ENCODE measurements around the gene PPP1R14C.

PPP1R14C gene

DNA sequence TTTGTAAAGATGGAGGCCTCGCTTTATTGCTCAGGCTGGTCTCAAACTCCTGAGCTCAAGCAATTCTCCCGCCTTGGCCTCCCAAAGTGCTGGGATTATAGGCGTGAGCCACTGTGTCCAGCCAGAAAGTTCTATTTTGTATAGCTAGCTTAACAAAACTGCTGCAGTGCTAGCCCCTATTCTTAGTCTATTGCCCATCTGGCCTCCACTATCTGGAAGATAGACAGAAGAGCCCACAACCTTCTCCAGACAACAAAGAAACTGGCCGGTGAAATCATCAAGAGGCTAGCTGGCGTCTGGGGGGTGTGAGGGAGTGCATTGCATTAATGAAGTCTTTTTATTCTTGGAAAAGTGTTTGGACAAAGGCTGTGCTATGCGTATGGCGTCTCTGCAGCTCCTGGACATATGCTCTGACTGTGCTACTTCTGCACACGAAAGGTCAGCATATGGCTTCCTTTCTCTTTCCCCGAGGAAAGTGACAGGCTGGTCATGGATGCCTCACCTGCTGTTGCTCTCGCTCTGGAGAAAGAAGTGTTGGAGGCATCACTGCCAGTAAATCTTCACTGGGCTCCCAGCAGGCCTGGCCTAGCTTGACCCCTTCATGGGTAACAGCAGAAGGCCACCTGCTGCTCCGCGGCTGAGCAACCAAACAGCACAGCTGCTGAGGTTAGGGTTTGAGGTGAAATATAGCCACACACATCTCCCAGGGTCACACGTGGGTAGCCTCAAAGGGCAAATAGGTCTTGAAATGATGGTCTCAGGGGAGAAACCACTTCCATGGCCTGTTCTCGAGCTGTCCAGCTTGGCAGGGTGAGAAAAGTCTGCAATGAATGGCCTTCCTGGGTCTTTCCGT is 130.8 kb downstream of the PPP1R14C start:
- no peak for DNase-seq

DNA sequence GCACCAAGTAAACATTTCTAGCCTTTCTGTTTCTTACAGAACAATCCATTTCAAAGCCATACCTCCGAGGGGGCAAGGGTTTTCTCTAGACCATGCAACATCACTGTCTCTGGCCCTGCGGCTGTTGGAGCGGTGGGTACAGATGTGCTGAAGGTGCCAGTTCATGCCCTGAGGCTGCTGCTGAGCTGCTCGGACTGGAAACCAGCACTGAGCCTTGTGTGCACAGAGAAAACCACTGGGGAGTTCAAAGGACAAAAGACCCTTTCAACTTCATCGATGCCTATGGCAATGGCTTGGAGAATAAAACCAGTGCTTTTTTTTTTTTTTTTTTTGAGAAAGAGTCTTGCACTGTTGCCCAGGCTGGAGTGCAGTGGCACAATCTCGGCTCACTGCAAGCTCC is 132.6 kb downstream of the PPP1R14C start:
- DNase-seq: no peak

DNA sequence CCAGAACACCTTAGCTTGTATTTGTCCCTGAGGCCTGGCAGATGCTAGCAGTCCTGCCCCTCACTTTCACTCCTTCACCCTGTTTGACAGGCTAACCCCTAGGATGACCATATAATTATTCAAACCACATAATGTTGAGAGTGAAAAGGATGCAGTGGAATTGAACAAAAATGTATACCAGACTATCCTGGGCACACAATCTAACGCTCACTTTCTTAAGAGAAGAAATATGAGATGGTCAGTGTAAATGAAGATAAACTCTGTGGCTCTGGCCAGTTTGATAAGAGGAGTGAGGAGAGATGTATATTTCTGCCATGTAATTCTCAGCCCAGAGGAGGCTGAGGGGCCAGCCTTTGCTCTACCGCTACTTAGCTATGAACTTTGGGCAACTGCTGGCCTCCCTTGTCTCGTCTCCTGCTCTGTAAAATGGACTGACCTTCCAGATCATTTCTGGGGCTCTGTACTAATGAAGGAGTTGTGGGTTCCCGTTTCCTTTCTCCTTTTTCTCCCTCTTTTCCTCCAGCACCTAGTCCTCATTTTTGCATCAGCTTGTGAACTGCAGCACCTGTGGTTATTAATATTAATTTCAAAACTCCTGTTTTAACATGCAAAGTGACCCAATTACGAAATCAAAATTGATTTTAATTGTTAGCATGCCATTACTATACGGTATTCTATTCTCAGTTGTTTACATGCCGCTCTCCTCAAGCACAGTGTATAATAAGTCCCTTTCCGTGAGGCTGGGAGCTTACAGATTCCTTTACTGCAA is 133.5 kb downstream of the PPP1R14C start:
- no peak for DNase-seq

DNA sequence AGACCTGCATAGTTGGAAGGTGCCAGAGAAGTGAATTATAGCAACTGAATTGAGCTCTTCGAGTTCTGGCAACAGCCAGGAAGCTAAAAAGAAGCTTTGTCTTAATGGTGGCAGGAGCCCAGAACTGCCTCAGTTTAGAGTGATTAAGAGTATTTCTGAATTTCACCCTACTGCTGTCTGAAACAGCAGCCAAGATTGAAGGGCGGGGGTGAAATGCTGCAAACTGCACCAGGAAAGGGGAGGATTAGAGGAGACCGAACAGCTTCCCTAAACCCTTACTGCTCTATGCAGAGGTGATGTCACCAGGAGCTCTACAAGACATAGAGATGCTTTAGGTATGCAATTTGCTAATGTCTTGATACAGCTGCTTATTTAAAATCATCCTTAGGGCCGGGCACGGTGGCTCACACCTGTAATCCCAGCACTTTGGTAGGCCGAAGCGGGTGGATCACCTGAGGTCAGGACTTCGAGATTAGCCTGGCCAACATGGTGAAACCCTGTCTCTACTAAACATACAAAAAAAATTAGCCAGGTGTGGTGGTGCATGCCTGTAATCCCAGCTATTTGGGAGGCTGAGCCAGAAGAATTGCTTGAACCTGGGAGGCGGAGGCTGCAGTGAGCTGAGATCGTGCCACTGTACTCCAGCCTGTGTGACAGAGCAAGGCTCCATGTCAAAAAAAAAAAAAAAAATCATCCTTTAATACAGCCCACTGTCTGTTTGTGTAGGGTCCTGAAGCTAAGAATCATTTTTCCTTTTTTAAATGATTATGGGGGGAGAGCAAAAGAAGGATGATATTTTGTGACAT is 134.3 kb downstream of the PPP1R14C start:
- DNase-seq: no peak

DNA sequence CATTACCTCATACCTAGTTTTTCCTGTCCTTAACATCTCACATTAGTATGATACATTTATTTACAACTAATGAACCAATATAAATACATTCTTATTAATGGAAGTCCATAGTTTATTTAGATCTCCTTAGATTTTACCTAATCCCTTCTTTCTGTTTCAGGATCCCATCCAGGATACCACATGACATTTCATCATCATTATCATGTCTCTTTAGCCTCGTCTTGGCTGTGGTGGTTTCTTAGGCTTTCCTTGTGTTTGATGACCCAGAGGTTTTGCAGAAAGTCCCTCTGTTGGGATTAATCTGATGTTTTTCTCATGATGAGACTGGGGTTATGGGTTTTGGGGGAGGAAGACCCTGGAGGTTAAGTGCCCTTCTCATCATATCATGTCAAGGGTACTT is 136.7 kb downstream of the PPP1R14C start:
- DNase-seq: no peak

DNA sequence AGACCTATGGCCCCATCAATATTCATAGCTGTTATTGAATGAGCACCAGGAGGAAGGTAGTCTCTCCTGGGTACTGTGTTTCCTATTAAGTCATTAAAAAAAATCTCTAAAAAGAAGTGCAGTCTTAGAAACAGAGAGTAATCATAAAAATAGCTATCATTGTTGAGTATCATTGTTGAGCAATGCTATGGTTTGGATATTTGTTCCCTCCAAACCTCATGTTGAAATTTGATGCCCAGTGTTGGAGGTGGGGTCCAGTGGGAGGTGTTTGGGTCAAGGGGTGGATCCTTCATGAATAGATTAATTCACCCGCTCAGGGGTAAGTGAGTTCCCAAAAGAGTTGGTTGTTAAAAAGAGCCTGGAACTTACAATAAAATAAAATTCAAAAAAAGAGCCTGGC is 137.9 kb downstream of the PPP1R14C start:
- DNase-seq: no peak

DNA sequence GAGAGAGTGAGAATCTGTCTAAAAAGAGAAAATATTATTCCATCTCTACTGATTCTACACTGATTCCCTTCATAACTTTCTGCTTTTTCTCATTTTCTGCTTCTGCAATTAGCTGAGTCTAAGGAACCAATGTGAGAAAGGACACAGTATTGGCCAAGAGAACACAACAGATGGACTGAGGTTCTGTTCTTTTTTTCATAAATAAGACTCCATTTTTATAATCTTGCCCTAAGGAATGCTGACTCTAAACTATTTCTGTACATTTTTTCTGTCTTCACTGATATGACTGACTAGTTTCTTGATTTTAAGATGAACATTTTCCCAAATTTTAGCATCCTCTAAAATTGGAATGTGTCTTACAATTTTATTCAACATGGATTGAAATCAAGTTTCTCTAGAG is 138.9 kb downstream of the PPP1R14C start:
- no peak for DNase-seq

DNA sequence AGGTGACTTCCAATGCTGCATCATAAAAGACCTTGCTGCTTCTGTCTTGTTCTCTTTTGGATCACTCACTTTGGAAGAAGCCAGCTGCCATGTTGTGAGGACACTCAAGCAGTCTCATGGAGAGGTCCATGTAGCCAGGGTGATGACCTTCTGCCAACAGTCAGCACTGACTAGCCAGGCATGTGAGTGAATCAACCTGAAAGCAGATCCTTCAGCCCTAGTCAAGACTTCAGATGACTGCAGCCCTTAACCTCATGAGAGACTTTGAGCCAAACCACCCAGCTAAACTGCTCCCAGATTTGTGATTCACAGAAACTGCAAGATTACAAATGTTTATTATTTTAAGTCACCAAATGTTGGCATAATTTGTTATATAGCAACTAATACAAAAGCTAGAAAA is 140.0 kb downstream of the PPP1R14C start:
- DNase-seq: no peak

DNA sequence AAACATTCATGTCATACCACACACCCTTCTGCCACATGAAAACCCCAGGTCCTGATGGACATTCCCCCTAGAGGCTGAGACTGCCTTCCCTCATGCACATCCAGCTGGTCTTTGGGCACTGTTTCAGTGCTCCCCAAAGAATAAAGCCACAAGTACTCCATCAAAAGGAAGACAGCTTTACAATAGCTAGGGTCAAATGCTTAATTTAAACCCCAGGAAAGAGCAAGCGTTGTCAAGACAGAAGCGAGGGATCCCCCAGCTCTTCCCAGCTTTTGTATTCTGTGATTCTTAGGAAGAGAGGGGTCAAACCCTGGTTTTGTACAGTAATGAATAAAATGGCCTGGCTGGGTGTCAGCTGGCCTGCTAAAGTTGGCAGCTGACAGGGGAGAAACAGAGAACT is 143.6 kb downstream of the PPP1R14C start:
- no peak for DNase-seq

DNA sequence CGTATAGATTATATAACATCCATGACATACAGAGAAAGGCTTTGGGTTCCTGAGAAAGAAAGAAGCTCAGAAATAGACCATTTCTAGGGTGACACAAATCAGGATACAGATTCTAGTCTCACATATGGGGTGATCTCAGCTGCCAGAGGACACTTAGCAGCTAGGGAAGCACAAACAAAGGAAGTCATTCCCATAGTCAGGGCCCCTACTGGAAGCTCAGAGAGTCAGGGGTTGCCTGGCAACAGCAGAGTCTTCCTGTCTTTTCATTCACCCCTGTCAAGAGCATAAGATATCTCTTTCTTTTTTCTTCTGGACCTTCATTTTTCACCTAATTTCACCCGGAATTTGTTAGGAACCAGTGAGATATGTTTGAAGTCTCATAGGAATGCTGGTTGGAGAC is 144.1 kb downstream of the PPP1R14C start:
- DNase-seq: no peak

DNA sequence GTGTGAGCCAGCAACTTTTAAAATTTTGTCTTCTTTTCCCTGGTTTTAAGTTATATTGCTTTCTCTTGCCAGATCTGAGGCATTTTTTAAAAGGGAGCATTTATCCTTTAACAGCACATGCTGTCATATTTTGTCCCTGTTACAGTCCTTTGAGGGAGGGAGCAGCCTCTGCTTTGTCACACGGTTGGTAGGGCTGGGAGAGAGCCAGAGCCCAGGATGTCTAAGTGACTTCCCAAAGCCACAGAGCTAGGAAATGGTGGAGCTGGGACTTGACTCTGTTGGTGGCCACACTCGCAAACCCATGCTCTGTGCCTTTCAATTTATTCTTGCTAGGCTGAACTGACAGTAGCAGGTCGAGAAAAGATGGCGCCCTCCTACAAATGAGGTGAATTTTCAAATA is 145.6 kb downstream of the PPP1R14C start:
- no peak for DNase-seq

DNA sequence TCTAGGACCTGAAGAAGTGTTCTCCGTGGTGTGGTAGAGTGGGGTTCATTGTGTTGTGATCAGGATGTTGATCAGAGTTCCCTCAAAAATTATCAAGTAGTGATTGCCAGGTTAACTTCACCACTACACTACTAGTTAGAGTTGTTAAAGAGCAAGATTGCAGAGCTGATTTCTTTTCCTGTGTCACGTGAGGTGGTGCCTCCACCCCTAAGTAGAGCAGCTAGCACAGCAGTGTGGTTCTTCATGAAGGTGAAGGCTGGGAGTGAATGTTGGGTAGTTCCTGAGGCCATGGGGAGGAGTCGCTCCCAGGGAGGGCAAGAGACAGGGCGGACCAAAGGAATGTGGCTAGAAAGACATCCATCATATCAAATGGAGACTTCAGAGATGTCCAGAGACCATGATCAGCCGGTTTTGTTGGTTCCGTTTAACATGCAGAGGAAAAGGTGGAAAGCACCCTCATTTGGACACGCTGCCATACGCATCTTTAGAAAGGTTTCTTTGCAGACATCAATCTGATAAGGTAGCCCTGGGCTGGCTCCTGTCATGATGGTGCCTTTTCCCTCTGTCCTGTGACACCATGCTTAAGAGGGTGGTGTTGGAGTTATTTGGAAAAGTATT is 146.7 kb downstream of the PPP1R14C start:
- DNase-seq: no peak

DNA sequence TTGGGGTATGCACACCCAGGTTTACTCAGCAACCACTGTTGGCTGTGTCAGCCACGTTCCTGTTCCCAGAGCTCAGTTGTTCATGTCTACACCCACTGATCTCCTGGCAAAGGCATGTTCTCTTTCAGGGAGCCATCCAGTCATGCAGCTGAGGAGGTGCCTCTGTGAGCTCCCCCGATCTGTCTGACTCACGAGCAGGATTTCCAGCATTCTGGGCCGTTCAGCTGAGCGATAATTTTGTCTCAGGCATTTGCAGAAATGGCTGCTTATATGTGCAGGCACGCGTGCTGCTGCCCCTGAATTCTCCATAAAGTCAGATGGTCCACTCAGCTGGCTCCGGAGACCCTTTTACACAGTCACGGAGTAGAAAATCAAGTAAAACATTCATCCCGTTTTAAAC is 147.6 kb downstream of the PPP1R14C start:
- no peak for DNase-seq

DNA sequence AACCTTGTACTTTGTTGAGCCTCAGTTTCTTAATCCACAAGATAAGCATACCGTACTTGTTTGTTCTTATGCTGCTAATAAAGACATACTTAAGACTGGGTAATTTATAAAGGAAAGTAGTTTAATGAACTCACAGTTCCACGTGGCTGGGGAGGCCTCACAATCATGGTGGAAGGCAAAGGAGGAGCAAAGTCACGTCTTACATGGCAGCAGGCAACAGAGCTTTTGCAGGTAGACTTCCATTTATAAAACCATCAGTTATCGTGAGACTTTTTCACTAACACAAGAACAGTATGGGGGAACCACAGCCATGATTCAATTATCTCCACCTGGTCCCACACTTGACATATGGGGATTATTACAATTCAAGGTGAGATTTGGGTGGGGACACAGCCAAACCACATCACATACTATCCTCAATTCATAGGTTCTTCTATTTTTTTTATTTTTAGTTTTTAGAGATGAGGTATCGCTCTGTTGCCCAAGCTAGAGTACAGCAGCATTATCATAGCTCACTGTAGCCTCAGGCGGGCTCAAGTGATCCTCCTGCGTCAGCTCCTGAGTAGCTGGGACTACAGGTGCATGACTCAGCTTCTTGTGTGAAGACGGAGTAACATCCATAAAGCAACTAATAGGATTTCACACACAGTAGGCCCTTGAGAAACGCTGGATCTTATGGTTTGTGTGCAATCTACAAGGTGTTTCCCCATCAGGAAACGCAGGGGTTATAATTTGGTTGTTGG is 149.3 kb downstream of the PPP1R14C start:
- DNase-seq: no peak

DNA sequence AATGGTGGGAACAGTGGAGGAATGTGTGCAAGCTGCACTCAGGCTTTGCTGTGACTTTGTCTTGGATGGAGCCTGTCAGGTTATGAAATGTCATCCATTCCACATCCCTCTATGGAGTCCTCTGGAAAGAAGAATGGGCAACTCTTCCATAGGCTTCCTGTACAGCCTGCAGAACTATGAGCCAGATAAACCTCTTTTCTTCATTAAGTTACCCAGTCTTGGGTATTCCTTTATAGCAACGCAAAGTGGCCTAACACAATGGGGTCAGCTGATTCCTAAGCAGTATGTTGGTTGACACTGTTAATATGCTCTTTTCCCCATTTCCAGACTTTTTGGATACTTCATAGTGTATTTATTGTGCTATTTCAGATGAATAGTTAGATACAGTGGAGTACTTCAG is 150.2 kb downstream of the PPP1R14C start:
- no peak for DNase-seq

DNA sequence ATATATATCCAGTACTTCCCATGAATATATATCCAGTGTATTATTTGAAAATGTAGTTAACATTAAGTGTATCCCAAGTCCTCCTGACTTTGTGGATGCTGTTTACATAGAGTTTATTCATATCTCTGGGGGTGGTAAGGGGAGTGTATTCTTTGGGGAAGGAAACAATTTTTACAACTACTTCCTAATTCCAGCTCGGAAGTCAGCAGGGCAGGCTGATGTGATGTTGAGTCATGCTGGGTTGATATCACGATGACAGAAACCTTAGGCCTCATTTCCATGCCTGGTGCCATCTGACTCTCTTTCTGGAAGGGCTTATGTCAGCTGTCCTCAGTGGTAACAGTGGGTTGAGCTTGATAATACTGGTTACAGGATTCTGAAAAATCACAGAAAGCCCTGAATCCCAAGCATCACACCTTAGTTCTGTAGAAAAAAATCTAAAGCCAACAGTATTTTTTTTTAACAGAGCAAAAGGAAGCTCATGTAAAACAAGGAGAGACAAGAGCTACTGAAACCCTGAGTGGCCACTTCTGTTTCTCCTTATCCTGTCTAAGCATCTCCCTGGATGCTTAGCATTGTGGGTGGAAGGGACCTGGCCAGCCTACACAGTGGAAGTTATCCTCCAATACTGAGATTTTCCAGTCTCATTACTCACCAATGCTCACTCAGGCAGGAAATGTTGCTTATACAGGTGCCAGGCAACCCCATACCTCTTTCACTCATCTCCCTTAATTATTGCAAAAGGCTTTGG is 150.8 kb downstream of the PPP1R14C start:
- DNase-seq: no peak

DNA sequence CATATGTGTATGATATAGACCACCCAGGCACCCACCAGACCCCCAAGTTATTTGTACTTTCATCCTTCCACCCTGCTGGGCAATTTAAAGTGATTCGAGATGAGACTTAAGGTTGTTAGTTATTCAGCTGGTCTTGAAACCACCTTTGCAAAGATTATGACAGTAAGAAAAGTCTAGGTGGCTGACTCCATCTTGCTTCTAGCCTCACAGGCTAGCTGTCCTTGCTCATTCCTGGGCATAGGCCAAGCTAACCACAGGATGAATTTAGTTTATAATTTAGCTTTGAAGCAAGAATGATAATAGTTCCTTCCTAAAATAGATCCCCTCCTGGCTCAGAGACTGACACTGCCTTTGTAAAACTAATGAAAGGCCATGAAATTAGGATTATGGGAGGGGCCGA is 154.0 kb downstream of the PPP1R14C start:
- no peak for DNase-seq

DNA sequence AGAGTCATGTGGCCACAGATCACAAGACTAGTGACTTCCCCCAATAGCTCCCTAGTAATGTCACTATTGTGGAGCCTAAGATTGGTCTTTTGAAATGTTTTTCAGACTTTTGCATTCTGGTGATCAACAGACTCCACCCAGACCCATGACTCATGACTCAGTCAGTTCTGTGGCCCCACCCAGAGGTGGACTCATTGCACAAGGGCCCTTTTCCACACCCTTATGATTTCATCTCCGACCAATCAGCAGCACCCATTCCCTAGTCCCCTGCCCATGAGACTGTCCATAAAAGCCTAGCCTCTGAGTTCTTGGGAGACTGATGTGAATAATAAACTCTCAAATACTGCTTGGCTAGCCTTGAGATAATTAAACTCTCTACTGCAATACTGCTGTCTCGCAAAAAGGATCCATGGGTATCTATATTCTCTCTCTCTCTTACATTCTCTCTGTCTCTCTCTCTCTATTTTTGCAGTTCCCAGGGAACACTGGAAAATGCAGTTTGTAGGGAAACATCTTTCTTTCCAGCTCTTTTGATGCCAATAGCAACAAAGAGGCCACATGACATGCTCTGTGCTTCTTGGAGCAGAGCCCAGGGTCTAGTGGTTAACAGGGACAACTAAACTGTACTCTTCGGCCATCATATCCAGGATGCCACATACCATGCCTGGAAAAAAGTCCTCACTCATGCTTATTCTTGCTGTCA is 154.6 kb downstream of the PPP1R14C start:
- DNase-seq: no peak

DNA sequence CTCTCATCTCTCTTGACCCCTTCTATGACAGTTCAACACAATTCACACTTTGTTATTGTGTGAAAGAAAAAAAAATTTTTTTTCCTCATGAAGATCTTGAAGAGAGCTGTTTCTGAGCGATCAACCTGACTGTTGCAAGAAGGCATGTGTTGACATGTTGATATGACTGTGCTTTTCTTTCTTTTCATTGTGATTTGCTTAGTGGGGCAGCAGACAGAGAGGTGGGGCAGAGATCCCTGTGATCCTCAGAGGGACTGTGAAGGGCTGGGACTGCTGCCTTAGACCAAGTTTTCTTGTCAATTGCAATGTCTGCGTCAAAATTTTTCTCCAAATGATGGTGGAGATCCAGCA is 155.2 kb downstream of the PPP1R14C start:
- DNase-seq: no peak

DNA sequence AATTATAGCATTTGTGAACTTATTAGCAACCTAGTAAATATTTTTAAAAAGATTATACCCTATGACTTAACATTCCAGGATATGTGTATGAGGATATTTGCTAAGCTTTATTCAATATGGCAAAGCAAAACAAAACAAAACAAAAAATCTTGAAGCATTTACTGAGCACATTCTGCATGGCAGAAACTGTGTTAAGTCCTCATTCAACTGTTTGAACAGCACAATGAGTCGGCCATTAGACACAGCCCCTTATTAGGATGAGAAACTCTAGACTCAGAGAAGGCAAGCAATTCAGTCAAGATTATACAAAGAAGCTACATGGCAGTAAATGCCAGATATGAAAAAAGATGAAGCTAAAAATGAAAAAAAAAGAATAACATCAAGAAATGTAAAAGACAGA is 155.8 kb downstream of the PPP1R14C start:
- DNase-seq: no peak
